Hypothalamus (tissue), 51 donors: ENCODE measurements around the gene KCNJ15.

Experiments used
- DNase-seq, 51 donors: peaks; one replicate each; lab custom pipeline; 2025; lab: John Stamatoyannopoulos, UW

The KCNJ15 gene

DNA sequence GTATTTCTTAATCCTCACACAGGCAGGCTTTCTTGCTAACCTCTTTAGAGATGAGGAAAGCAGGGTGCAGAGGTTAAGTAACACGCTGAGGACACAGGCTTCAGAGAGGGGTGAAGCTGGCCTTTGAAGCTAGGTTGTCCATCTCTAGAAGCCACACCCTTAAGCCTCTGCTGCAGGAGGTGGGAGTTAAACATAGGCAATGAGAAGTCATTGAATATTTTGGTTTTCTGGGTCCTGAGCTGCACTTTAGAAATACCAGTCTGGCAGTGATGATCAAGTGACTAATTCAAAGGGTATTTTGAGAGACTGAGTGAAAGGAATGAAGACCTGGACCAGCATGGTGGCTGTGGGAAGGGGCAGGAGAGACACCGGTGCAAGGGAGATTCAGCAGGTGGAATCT is 9.9 kb downstream of the KCNJ15 start:
- DNase-seq: no peak

DNA sequence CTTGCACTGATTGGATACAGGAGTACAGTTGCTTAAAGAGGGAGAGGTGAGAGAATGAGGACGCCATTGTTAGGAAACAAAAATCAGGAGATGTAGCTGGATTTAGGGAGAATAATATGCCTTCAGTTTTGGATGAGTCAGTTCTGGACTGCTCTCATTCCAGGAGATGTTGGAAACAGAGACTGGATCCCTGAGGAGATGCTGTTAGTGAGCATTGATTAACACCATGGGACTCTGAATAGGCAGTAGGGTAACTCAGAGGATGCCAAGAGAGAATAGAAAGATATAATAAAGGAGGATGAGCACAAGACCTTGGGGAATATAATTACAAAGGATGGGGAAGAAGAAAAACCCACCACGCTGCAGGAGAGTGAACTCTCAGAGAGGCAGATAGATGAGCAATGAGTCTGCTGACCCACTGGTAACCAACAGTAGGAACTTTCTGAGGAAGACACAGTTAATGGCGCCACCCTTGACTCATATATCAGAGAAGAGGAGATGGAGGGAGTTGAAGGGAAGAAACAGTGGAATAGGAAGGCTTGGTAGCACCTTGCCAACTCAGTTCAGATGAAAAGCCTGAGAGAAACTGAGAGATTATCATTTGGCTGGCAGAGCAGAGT is 10.5 kb downstream of the KCNJ15 start:
- DNase-seq: no peak

DNA sequence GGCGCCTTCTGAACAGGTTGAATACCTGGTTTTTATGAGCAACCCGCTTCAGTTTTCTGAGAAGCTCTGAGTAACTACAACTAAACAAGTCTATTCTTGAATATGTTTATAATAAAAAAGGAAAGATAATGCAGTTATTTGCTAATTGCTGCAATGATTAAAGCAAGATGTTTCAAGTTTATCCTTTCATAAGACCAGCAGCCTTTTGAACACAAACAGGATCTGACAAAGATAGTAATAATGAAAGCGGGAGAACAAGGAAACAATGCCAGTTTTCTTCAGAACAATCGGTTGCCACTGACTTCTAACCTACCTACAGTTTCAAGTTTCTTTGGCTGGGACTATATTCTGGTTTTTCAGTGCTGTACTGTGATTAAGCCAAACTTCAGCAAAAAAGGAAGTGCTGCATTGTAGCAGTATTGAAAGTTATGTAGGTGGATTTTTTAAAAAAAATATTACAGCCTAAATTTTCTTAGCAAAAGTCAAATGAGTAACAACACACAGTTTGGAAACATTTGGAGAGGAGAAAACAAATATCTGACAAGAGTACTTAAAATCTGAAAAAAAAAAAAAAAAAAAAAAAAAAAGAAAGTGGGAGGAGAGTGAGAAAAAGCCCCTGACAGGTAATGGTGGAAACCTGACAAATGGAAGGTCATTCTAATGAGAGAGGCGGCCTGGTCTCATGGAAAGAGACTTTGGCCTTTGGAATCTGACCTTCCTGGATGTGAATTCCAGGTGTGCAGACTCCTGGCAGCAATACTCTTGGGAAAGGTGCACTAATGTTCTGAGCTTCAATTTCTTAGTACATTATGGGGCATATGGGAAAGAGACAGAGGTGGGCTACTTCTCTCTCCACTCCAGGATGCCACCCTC is 11.4 kb downstream of the KCNJ15 start:
- DNase-seq: no peak

DNA sequence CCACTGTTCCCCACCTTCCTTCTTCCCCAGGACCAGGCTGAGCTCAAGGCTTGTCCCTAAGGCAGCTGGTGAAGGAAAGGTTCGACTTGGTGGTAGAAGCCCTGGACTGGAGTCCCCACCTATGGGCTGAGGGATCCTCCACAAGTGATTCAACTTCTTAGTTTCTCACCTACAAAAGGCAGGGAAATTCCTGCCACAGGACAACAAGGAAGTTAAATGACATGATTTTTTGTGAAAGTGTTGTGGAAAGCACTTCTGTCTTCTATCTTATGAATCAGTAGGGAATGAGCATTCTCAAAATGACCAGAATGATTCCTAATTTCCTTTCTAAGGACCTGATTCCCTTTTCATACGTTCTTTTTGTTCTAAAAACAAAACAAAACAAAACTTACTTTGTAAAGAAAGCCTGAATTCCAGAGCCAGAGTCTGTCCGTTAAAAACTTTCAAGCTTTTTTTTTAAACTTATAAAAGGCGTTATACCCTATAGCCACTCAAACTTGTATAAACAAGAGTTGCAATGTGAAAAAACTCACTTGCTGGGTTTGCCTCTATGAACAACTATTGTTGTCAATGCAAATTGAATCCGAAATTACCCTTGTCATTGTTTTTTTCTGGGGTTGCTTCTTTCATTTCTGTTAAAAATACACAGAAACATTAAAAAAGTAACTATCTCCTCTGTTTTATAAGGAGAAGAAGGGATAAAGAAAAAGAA is 12.2 kb downstream of the KCNJ15 start:
- no peak for DNase-seq

DNA sequence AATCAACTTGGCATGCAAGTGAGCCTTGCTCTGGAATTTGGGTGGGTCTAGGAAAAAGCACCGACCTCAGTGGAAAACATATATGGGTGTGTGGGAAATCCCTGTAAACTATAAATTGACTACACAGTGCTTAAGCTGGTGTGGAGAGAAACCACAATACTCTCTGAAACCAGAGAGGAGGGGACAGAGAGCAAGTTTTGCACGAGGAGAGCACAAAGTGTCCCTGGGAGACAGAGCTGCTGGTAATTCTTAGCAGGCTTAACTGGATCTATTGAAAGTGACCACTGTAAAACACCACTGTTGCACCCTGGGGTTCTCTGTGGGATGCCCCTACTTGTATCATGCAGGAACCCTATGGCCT is 12.8 kb downstream of the KCNJ15 start:
- DNase-seq: no peak

DNA sequence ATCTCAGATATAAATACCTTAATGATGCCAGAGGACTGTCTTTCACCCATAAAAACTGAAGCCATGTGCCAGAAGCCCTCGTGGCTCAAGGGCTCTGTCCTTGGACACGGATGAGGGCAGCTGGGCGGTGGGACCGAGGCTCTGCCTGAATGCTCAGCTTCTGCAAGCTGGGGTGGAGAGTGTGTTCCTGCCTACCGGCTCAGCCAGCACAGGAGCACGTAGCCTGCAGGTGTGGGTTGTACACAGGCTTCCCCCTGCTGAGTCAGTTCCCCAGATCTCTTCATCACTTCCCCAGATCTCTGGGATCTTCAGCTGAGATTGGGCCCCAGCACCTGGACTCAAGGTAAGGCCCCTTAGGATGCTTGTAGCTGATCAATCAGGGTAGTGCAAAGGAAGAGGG is 15.4 kb downstream of the KCNJ15 start:
- no peak for DNase-seq

DNA sequence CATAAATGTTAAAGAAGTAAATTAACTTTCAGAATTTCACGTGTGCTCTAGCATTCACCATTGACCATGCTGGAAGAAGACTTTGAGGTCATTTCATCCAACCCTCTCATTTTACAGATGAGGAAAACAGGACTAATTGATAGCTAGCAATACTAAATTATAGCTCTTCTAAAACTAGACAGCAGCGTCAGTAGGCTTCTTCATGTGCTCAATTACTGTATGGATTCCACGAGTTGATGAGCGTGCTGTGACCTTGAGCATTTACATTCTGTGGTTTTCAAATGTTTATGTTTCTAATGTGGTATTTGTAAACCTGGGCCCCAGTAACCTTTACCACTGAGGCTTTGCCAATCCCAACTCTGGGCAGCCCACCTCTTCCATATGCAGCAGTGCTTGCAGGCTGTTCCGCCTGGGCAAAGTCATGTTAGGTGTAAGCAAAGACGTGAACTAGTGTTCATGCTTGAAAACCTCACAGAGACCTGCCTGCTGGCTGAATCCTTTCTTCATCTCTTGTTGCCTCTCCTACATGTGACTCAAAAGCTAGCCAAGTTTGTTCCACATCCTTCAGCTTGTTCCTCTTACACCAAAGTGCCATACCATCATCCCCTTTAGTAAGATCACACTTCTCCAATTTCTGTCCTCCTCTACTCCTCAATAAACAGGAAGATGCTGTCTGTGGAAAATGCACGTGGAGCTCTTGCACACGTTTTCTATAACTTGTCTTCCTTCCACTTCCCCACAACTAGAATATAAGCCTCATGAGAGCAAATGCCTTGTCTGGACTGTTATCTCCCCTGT is 17.2 kb downstream of the KCNJ15 start:
- no peak for DNase-seq

DNA sequence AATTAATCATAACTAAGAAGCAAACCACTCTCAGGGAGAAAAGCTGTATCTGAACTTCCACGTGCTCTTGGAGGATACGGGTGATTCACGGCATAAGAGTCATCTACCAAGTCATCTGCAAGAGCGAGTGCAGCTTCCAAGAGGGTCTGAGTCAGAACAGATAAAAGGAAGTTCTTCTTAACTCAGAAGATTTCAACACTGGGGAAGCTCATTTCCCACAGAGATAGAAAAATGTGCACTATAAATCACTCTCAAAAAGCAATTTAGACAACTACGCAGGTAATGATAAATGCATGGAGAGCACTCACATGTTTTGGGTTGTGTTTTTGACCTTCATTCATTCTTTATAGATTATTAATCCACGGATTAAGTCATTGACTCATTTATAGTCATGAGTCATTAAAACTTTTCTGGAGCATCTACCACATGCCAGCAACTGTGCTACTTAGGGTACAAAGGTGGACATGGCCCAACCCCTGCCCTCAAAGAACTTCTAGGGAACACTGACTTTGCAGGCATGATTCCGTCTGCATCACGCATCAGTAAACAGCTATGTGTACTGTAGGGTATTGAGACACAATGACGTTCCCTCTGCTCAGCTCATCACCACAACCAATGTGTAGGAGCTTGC is 20.8 kb downstream of the KCNJ15 start:
- peak in 3 of 51 donors; percentile 3 to 51 (median 19) for DNase-seq

DNA sequence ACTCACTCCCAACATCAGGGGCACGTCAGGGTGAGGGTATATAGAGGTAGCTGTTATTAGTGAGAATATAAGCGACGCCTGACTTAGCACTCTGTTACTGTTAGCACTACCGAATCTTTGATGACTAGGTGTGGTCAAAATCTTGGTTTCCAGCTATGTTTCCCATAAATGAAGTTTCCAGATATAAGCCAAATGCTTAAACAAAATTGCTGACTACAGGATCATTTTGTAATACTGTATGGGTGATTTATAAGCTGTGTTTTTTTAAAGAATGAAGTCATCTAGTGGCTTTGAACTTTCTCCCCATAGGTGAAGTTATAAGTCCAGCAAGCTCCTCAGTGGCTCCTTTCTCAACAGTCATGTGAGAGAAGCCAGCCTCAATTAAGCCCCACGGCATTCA is 23.7 kb downstream of the KCNJ15 start:
- DNase-seq: no peak

DNA sequence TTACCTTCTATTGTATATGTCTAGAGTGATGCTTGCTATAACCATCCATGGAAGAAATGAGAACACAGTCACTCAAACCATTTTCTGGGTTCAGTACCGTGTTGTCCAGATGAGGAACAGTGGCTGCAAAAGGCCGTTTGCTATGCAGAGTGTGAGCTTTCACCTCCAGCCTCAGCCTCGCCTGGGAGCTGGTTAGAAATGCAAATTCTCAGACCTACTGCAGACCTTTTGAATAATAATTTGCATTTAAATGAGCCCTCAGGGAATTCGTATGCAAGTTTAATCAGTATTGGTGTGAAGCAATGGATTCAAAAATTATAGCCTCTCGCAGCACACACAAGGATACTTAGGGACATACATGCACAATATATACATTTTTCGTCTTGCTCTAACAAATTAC is 24.1 kb downstream of the KCNJ15 start:
- DNase-seq: no peak

DNA sequence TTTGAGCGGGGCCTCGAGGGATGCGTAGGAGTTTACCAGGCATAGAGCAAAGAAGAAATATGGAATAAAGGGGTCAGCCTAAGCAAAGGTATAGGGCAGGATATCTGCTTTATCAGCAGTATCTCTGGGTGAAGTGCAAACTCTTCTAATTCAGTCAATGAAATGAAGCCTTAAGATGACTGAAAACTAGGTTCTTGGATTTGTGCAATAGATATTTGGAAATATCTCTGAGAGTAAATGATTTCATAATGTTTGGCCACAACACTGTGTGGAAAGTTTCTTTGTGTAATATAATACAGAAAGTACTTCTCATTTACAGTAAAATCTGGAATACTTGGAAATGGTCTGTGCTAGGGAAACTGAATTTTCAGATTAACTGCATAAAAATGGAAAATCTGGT is 26.1 kb downstream of the KCNJ15 start:
- DNase-seq: no peak

DNA sequence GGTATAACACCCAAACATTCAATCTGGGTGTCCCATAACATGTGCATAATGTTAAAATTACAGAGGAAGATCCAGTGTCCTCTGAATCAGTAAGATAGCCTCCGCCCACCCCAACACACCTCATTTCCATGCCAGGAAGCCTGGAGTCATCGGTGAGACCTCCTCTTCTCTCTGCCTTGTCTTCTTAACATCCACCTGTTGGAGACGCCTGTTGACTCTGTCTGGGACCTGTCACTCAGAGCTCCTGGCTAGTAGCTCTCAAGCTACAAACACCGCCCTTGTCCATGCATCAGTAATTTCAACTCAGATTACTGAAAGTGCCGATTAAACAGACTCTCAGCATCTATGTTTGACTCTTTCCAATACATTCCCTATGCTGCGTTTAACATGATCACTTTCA is 27.4 kb downstream of the KCNJ15 start:
- no peak for DNase-seq

DNA sequence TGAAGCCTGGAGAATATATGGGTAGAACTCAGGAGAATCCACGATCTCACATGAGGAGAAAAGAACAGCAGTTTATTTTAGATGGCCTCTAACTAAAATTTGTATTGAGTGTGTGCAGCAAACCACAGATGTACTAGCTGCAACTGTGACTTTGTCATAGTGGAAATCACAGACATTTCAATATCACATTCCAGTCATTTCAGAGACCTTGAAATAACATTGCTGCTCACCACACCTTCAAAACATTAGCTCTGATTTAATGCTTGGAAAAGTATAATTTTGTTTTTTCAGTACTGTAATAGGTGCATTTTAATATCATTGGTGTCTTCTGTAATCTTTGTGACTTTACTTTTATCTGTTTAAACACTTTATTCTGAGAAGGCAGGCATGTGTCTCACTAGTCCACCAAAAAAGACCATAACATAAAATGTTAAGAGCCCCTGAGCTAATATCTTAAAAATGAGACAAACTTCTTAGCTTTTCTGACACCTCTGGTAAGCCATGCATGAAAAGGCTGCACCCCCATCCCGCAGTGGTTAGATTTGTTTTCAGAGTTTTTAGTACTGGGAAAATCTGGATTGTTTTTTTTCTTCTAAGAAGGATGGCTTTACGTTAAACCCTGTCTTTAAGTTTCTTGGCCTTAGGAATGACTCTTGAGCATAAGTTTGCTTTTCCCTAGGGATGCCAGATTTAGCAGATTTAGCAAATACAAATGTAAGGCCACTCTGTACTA is 30.1 kb downstream of the KCNJ15 start:
- DNase-seq: no peak

DNA sequence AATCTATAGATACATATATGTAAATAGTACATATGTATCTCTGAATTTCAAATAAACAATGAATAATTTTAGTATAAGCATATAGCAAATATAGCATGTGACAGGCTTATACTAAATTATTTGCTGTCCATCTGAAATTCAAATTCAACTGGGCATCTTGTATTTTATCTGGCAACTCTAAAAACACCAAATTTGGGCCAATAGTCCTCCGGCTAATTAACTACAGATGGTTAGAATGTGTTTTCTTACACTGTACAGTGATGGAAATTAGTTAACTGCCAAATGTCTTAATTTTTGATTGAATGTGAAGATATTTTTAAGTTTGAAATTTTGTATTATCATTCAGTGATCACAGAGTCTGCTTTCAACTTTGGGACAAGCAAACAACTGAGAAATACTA is 30.7 kb downstream of the KCNJ15 start:
- no peak for DNase-seq

DNA sequence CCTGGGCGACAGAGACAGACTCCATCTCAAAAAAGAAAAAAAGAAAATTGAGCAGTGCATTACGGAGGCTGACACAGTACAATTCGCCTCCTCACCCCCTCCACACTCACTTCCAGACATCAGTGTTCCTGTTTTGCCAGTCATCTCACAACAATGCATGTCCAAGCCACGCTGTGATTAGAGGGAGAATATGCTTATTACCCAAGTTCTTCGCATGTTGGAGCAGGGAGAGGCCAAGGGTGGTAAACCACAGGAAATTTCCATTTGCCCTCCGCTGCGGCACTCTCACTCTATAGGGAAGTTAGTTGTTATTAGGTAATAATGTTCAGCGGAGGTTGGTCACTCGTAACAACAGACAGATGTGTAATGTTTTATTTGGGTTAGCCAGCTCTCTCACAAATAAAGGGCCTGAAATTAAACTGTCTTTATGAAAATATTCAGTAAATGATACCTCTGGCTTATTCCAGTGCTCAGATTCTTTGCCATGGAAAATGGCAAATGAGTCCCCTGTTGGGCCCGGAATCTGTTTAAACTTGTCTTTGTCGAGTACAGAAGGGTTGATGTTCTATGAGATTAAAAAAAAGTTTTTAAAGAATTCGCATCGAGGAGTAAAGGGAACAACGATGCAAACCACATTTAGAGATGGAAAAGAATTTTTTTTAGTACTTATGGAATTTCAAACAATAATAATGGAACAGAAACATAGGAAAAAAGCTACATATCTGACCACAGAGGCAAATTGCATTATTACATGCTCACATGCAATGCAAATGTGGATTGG is 33.1 kb downstream of the KCNJ15 start:
- DNase-seq: no peak

DNA sequence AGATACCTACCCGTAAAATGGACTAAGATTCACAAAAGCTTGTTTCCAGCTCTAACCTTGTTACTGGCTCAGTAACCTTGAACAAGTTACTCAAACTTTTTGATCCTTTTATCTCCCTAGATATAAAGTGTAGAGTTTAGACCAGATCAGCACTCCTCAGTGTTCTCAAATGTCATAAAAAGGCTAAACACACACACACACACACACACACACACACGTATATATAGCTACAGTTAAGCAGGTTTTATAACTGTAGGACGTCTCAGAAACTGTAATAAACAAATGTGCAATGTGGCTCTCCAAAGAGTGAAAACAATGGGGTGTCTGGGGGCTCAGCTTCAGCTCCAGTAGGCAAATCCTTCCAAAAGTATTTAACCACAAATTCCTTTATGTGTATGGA is 34.0 kb downstream of the KCNJ15 start:
- no peak for DNase-seq

DNA sequence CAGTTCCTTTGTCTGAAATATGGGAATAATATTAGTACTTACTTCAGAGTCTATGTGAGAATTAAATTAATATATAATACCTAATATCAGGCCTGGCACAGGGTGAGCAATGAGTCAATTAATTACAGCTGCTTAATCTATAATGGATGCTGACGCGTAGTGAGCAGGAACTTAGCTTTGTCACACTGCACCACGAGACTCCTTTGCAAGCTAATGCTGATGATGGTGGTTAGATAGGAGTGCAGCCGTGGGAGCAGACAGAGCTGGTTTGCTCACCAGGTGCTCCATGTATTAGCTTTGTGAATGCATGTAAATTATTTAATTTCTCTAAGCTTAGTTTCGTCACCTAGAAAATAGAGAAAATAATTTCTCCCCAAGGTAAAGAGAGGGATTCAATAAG is 35.1 kb downstream of the KCNJ15 start:
- DNase-seq: no peak

DNA sequence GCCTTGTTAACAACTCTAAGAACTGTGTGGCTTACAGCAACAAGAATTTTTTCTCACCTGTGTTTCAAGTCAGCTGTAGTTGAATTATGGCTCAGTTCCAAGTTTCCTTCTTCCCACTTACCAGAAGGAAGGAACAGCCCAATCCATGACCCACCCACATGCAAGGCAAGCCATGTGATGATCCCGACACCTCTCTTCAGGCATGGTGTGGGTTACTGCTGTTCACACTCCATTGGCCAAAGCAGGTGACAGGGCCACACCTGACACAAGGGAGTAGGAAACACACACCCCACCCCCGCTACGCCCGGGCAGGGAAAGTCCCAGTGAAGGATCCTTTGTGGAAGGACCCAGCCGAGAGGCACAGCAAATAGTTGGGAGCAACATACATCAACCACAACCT is 36.3 kb downstream of the KCNJ15 start:
- no peak for DNase-seq

DNA sequence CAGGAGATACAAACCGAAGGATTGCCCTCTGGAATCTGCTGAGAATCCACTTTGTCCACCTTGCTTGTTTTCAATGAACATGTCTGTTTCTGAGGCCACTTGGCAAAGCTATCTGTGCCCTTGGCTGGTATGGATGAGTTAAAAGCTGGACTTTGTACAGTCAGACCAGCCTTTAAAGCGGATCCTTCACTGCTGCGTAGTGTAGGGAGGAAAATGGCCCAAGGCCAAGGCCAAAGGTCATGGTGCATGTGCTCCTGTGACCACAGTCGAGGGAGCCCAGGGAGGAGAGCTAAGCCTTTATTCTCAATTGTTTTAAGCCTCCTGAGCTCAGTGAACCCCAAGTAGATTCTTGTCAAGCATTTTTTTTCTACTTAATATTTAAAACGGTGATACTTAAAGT is 37.0 kb downstream of the KCNJ15 start:
- DNase-seq: no peak
